Stimulated activated CD4-positive, alpha-beta T cell treated with anti-CD3 and anti-CD28 coated beads, Interleukin-1b, Interleukin-23, amount 100 ng/mL, for 48 hours (primary cell): ENCODE measurements around the gene PLAC9.

Experiments used
- DNase-seq: peaks from one replicate; pipeline ENCODE4 v3.0.0-alpha.2; 2020

PLAC9 gene

GRCh38 chr10:80186364-80187012, 54.0 kb downstream of the PLAC9 start:
- peak; percentile 71 for DNase-seq

- no peak for DNase-seq
Measured at GRCh38 chr10:80187060-80187459, 54.5 kb downstream of the PLAC9 start.

DNA sequence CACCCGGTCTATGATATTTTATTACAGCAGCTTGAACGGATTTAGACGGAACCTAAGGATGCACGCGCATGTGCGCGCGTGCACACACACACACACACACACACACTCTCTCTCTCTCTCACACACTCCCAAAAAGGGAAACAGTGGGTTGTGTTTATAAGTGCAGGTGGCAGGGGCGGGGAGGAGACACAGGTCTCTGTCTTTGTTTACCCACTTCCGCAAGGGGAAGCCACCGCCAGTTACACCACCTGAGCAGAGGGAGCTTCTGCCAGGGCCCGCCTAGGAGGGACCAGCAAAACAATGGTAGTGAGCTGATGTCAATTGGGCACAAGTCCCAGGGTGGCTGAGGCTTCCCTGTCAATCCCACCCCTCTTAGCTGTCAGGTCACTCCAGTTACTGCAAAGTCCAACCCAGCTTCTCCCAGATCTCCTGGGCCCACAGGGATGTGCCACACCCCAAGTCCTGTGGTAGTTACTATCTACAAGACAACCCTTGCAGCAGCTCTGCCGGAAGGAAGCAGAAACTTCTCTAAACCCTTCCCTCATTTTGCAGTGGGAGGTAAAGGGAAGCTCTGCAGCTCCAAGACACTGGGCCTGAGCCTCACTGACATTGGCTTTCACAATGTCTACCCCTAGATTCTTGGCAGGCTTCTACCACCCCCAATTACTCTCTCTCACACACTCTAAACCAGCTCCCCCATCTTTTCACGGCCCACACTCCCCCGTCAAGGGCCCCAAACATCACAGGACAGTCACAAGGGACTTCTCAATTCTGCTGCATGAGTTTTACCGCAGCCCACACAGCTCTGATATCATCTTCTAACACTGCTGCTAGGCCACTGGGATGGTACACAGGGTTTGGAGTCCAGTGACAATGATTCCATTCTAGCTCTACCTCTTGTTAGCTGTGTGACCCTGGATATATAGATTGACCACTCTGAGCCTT, 55.2 kb downstream of the PLAC9 start:
- DNase-seq, result peak; percentile 66

GRCh38 chr10:80188713-80189112, 56.2 kb downstream of the PLAC9 start:
- DNase-seq, result no peak

DNA sequence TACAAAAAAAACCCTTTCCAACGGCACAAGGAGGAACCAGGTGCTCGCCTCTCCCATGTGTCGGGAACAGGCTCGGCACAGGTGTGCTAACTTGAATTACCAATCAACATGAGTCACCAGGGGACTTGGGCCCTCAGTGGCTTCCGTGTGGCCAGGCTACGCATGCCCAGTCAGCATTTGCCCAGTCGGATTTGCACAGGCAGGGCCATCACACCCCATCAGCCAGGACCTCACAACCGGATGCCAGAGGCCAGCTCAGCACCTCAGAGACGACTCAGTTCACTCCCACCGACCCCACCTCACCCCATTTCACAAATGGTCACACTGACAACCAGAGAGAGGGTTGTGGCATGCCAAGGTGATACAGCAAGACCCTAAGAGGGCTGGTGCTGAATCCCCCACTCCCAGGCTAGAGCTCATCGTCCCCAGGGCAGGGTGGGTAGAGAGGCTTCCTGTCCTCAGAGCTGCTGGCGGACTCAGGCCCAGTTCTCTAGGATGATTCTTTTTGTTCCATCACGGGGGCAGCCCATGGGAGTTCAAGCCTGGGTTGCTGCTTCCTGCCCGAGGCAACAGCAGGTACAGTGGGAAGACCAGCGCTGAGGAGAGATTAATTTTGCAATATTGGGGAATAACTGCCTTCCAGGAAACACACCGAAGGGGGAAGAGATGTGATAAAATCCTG, 59.2 kb downstream of the PLAC9 start:
- no peak for DNase-seq

GRCh38 chr10:80192553-80192952, 60.0 kb downstream of the PLAC9 start:
- DNase-seq, result no peak

DNA sequence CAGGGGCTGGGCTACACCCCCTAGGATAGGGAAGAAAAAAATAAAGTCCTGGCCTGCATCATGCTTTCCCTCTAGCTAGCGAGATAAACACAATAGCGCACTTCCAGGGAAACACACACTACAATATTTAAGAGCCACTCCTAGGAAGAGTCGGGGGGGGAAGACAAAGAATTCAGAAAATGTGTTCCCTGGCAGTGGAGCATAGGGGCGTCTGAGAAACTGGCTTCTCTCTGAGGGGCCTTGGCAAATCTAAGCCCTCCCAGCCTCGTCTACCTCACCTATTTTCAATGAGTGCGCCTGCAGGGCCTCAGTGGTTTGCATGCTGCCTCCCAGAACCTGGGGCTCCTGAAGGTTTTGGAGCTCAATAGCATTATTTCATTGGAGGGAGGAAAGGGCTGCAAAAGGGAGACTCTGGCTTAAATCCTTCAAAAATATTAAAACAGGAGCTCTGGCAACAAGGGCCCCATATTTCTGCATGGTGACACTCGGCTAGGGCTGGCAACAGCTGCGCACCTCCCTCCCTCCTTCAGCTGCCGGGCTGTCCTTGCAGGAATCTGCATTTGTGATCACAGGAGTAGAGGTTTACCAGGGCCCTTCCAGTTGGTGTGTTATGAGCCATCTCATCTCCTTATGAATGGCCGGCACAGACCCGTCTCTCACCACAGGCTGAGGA, 62.0 kb downstream of the PLAC9 start:
- no peak for DNase-seq
